ENCODE measurements around the gene PLBD2.

PLBD2 gene

GRCh38 chr12:113390064-113391043 lies 32.0 kb downstream of the PLBD2 start:
- TF ChIP-seq CTCF (IDR thresholded peaks at IDR 0.05; ENCODE audit: insufficient read depth, missing control alignments), result no peak
- DNase-seq (ENCODE audit: insufficient read length, low spot score) (no peak), FAIRE-seq (no peak)

GRCh38 chr12:113391145-113391544 lies 32.8 kb downstream of the PLBD2 start:
- TF ChIP-seq CTCF (IDR thresholded peaks at IDR 0.05; ENCODE audit: insufficient read depth, missing control alignments), result no peak
- DNase-seq (ENCODE audit: insufficient read length, low spot score) (no peak), FAIRE-seq (no peak)

- FAIRE-seq (no peak), DNase-seq (ENCODE audit: insufficient read length, low spot score) (no peak)
- no peak for TF ChIP-seq CTCF (IDR thresholded peaks at IDR 0.05; ENCODE audit: insufficient read depth, missing control alignments)
Measured at GRCh38 chr12:113391650-113392337, 33.4 kb downstream of the PLBD2 start.

GRCh38 chr12:113392520-113392919 lies 34.1 kb downstream of the PLBD2 start:
- no peak for FAIRE-seq
- no peak for TF ChIP-seq CTCF (IDR thresholded peaks at IDR 0.05; ENCODE audit: insufficient read depth, missing control alignments)
- DNase-seq (ENCODE audit: insufficient read length, low spot score), result no peak

GRCh38 chr12:113392988-113393579 lies 34.7 kb downstream of the PLBD2 start:
- no peak for TF ChIP-seq CTCF (IDR thresholded peaks at IDR 0.05; ENCODE audit: insufficient read depth, missing control alignments)
- no peak for DNase-seq (ENCODE audit: insufficient read length, low spot score)
- no peak for FAIRE-seq

GRCh38 chr12:113393749-113394148 lies 35.4 kb downstream of the PLBD2 start:
- FAIRE-seq, result no peak
- no peak for DNase-seq (ENCODE audit: insufficient read length, low spot score)
- TF ChIP-seq CTCF (IDR thresholded peaks at IDR 0.05; ENCODE audit: insufficient read depth, missing control alignments), result no peak
